ENCODE measurements around the gene ERMP1.

The ERMP1 gene

DNA sequence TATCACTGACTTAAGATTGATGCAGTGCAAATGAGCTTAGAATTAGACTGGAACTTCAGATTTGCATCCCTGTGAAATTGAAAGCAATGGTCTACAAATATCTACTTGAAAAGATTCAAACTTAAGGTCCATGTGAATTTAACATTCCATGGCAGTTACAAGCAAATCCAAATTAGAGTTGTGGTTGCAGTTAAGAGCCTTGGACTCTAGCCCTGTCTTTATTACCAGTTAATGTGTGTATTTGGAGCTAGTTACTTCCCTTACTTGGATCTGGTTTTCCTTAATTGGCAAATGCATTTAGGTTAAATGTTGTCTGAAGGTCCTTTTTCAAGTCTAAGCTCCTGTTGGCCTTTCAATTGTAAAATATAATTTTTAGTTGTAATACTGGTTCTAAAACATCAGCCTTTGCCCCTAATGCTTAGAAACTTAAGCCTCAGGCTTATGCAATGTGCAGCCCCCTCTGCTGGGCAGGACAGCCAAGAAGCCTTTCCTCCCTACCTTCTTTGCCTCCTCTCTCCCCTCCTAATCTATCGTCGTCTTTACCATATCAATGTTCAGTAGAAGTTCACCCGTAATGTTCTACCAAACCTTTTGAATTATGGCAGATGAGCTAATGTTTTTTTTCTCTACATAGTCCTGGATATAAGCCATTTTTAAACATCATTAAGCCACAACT lies 59.5 kb downstream of the ERMP1 start:
- DNase-seq = no peak

GRCh38 chr9:5767968-5768932 lies 64.7 kb downstream of the ERMP1 start:
- no peak for DNase-seq

GRCh38 chr9:5764130-5764868 lies 68.6 kb downstream of the ERMP1 start:
- no peak for DNase-seq

DNA sequence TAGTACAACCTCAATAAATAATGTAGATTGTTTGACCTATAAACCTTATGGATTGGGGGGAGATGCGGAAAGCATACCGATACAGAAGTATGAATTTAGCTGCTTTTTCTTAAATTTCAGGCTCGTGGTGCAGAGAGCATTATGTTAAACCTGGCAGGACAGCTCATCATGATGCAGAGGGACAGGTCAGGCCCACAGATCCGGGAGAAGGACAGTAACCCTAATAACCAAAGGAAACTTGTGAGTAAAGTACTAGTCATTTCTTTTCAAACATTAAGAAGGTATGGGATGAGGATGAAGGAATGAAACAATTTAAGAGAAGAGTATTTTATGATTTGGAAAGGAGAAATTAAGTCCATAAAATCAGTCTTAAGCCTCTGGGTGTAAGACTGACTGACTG lies 70.5 kb downstream of the ERMP1 start:
- DNase-seq = no peak

- no peak for DNase-seq
Observed at GRCh38 chr9:5760338-5760737, 72.6 kb downstream of the ERMP1 start.

DNA sequence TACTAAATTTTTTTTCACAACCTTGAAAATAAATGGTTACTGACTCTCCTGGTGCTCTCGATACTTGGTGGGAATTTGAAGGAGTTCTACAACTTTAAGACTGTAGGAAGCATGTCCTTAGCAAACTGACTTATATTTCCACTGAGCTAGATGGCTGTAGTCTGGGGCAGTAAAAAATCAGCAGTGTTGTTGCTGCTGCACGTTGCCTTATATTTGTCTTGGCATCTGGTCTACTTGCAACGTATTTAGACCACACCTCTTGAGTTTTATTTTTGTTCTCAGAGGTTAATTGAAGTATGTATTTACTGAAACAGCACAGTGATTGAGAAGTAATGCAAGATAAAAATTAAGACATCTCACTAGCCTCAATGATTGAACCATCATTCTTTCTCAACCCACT lies 76.3 kb downstream of the ERMP1 start:
- no peak for DNase-seq

DNA sequence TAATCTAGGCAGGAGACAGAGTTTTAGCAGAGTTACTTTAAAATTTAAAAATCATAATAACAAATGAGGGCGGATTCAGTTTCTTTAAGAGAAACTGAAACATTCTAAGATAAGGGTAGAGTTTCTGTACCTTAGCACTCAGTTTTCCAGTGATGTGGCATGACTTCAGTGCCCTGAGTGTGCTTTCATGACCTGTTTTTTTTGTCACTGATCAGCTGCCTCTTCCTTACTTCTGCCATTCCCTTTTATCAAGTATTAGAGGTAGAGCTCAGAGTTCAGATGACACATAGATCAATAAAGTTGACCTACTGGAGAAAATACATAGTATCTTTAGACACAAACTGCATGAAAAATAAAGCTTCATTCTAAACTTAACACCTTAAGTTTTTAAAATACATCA lies 82.3 kb downstream of the ERMP1 start:
- DNase-seq = no peak

DNA sequence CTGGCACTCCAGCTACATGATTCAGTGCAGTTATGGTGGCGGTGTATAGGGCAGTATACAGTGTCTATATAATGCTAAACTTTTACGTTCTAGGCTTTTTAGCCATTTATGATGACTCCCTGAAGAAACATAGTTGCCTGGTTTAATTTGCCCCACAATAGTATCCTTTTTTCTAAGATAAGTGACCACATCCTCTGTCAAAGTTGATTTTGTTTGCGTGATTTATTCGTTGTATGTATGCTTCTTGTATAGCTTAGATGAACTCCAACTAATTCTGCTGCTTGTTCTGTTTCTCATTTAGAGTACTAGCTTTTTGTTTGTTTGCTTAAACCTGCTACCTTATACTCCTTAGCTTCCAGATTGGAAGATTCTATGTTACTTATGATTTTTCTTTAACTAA lies 83.6 kb downstream of the ERMP1 start:
- DNase-seq = no peak

- no peak for DNase-seq
Observed at GRCh38 chr9:5748438-5748837, 84.5 kb downstream of the ERMP1 start.

DNA sequence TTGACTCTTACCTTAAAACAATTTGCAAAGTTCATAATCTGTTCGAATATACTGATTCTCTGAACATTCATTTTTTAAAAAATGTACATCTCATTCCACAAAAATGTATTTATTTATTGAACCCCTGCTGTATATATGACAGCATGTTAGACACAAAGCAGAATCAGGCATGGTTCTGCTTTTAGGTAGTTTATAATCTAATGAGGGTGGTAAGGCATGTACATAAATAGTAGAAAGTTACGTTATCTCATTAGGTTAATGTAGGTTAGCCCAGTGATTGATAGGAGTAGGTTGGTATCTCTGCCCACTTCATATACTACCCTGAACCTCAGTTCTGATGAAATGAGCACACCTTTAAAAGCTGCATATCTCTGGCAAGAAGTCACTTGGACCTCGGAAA lies 89.8 kb downstream of the ERMP1 start:
- DNase-seq = no peak

DNA sequence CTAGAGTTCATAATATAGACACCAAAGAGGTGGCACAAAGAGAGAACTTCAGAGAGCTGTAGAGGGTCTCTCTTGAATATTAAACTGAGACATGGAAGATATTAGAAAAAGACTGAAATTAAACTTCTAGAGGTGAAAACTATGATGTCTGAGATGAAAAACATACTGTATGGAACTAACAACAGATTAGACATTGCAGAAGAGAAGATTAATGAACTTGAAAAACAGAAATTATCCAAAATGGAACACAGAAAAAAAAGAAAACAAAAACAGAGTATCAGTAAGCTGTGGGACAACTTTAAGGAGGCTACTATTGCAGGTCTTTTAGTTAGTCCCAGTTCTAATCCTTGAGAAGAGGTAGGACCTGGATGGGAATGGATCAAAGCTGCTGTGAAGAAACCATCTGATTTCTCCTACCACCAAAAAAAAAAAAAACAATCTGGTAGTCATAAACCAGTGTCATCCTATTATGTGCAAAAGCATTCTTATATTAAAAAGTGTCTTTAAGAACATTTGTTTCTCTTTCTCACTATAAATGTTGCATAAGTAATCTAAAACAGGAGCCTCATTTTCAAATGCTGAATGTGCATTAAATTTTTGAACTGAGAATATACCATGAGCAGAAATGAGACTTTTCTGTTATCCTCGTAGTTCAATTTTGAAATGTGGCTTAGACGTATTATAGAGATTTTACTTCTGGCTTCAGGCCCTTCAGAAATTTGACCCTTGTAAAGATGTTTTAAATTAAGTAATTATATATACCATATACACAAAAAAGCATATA lies 96.2 kb downstream of the ERMP1 start:
- DNase-seq = no peak

DNA sequence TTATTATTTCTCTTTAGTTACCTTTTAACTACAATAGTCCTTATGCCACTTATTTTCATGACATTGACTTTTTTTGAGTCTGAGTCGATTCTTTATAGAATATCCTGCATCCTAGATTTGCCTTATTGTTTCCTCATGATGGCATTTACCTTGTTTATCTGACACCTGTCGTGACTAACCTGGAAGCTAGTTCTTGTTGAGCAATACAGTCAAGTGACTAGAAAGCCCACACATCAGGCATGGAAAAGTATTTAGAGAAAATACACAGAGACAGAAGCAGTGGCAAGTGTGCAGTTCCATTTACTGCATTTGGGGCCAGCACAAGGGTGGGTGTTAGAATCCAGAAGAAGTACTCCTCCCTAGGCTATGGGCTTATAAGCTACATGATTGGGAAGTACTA lies 97.8 kb downstream of the ERMP1 start:
- DNase-seq = no peak
